Suprapubic skin (tissue), 4 donors: ENCODE results near the gene EHMT2. TPM values are rescaled to one million over a fixed set of nuclear protein-coding genes. Genes with fewer than 3 reads are reported as not detected.
A peak's percentile ranks its signal among the peaks of the same experiment; 100 is the strongest.

Experiments
- DNase-seq, 2 donors: peaks; one replicate each; pipeline ENCODE4 v3.0.0-alpha.2; 2019; ENCODE audit warnings: low spot score in 2 of 2
- H3K27ac ChIP-seq: fragments of 200-600 bp; sonication (generic); one replicate; pipeline ENCODE4 v1.5.1; 2019
- H3K27me3 ChIP-seq: fragments of 200-600 bp; sonication (generic); one replicate; pipeline ENCODE4 v1.5.1; 2019
- H3K36me3 ChIP-seq: fragments of 200-600 bp; sonication (generic); one replicate; pipeline ENCODE4 v1.5.1; 2019
- H3K4me1 ChIP-seq: fragments of 200-600 bp; sonication (generic); one replicate; pipeline ENCODE4 v1.5.1; 2019
- H3K4me3 ChIP-seq: fragments of 200-600 bp; sonication (generic); one replicate; pipeline ENCODE4 v1.5.1; 2019; ENCODE audit warnings: mild to moderate bottlenecking
- H3K9me3 ChIP-seq: fragments of 200-600 bp; sonication (generic); one replicate; pipeline ENCODE4 v1.5.1; 2019
- EP300 ChIP-seq: sonication (generic); formaldehyde crosslinking; IDR thresholded peaks from one replicate; pipeline ENCODE4 v1.6.1; 2017; ENCODE audit warnings: antibody characterized with exemption
- POLR2A ChIP-seq, 2 donors: fragments of 450-650 bp; IDR thresholded peaks; one replicate each; pipeline ENCODE4 v1.6.1; 2017; ENCODE audit warnings: antibody characterized with exemption in 2 of 2, mild to moderate bottlenecking in 2 of 2, moderate library complexity in 2 of 2
- POLR2AphosphoS5 ChIP-seq, 3 donors: sonication (generic); formaldehyde crosslinking; IDR thresholded peaks; one replicate each; pipeline ENCODE4 v1.6.1; 2017; ENCODE audit warnings: antibody characterized with exemption in 3 of 3
- WGBS: methylation state at CpG from one replicate; pipeline ENCODE4 v1.1.5; 2018; 5-methylcytosine and 5-hydroxymethylcytosine counted together
- total RNA-seq, 4 donors: library from RNA; depleted of rRNA; stranded (reverse); fragments of >200 nt; gene quantifications; one replicate each; pipeline ENCODE4 v1.1.0, GENCODE V29; 2016
- TF ChIP-seq, protein P1 (sequence below), 2 donors: fragments of 200-600 bp in 1 of 2; fragments of 450-650 bp in 1 of 2; sonication (generic) in 1 of 2; IDR thresholded peaks; one replicate each; pipeline ENCODE4 v1.5.1; 2016 to 2019; ENCODE audit warnings: antibody characterized with exemption in 2 of 2, mild to moderate bottlenecking in 1 of 2, moderate library complexity in 1 of 2

The EHMT2 gene
- total RNA-seq, 4 donors from 2014 or later = 38.7 to 48.9 (median 42.9) TPM

- H3K27me3 ChIP-seq = no peaks in the 10 kb centered on the region
- H3K4me1 ChIP-seq = no peaks in the 10 kb centered on the region
- DNase-seq = no peak
- TF ChIP-seq, protein P1, sequence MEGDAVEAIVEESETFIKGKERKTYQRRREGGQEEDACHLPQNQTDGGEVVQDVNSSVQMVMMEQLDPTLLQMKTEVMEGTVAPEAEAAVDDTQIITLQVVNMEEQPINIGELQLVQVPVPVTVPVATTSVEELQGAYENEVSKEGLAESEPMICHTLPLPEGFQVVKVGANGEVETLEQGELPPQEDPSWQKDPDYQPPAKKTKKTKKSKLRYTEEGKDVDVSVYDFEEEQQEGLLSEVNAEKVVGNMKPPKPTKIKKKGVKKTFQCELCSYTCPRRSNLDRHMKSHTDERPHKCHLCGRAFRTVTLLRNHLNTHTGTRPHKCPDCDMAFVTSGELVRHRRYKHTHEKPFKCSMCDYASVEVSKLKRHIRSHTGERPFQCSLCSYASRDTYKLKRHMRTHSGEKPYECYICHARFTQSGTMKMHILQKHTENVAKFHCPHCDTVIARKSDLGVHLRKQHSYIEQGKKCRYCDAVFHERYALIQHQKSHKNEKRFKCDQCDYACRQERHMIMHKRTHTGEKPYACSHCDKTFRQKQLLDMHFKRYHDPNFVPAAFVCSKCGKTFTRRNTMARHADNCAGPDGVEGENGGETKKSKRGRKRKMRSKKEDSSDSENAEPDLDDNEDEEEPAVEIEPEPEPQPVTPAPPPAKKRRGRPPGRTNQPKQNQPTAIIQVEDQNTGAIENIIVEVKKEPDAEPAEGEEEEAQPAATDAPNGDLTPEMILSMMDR (IDR thresholded peaks at IDR 0.05) = peak in 1 of 2 donors; percentile 75
- no peak for TF ChIP-seq EP300
- H3K9me3 ChIP-seq = no peaks in the 10 kb centered on the region
- H3K36me3 ChIP-seq = peaks cover 100% of the 10 kb centered on the region
- no peak overlapping the region for H3K27ac ChIP-seq
- WGBS = 74% methylated on average over 26 of the region's 43 CpGs
- no peak overlapping the region for H3K4me3 ChIP-seq
Measured at GRCh38 chr6:31888276-31889258, 8.9 kb downstream of the EHMT2 start.

DNA sequence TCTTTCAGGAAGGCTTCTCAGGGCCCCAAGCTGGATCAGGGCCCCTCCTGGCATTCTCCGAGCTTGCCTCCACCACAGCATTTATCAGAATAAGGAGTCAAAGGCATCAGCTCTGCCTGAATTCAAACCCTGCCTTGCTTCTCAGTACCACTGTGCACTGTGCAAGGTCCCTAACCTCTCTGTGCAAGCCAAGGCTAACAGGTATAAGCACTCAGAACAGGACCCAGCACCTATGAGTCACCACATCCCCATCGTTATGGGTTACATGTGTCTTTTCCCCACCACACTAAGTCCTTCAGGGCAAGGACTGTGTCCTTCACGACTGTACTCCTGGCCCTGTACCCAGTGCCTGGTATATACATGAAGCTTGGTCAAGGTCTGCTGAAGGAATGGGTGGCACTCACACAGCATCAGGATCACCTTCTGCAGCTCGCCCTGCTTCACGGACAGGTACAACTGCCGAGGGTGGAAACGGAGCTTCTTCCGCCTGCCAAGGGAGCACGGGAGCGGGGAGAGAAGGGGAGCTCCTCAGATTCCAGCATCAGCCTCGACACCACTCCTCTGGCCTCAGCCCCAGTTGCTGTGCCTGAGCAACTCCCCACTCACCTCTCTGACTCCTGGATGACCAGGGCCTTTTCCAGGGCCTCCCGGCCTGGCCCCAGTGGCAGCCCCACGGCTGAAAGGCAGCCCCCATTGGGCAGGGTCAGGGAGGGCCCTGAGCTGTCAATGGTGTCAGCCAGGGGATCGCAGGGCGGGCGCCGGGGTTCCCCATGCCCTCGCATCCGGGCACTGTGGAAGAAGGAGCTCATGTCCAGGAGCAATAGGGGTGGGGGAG is 10.1 kb downstream of the EHMT2 start:
- DNase-seq = no peak
- Histone ChIP-seq H3K27me3 (no peaks in the 10 kb centered on the region), H3K27ac (no peak overlapping the region), H3K36me3 (peaks cover 100% of the 10 kb centered on the region), H3K4me3 (no peak overlapping the region), H3K4me1 (no peaks in the 10 kb centered on the region), H3K9me3 (no peaks in the 10 kb centered on the region)
- TF ChIP-seq EP300 = no peak
- TF ChIP-seq, protein P1 (IDR thresholded peaks at IDR 0.05) = no peak
- TF ChIP-seq POLR2A (IDR thresholded peaks at IDR 0.05) = no peak
- no peak for TF ChIP-seq POLR2AphosphoS5 (IDR thresholded peaks at IDR 0.05)
- WGBS = 87% methylated on average over 19 of the region's 19 CpGs

DNA sequence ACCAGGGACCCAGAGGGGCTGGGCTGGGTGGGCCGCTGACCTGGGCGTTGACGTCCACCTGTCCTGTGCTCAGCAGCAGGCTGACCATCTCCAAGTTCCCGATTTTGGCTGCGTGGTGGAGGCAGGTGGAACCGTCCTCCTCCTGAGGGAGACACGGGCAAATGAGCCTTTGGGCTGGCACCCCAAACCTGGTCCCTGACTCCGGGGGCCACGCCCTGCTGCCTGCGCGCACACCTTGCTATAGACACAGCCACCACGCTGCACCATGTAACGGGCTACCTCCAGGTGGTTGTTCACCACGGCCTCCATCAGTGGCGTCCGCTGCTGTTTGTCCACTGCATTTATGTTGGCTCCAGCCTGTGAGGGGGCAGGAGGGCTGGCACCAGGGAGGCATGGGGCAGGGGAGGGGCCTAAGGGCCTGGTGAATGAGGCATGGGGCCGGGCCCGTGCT is 10.9 kb downstream of the EHMT2 start:
- Histone ChIP-seq H3K36me3 (peaks cover 100% of the 10 kb centered on the region), H3K9me3 (no peaks in the 10 kb centered on the region), H3K27me3 (no peaks in the 10 kb centered on the region), H3K27ac (no peak overlapping the region), H3K4me3 (no peak overlapping the region), H3K4me1 (no peaks in the 10 kb centered on the region)
- TF ChIP-seq POLR2AphosphoS5 (IDR thresholded peaks at IDR 0.05) (no peak), EP300 (no peak), POLR2A (IDR thresholded peaks at IDR 0.05) (no peak)
- TF ChIP-seq, protein P1 (IDR thresholded peaks at IDR 0.05) = no peak
- 88% methylated on average over 16 of the region's 18 CpGs for WGBS
- no peak for DNase-seq

DNA sequence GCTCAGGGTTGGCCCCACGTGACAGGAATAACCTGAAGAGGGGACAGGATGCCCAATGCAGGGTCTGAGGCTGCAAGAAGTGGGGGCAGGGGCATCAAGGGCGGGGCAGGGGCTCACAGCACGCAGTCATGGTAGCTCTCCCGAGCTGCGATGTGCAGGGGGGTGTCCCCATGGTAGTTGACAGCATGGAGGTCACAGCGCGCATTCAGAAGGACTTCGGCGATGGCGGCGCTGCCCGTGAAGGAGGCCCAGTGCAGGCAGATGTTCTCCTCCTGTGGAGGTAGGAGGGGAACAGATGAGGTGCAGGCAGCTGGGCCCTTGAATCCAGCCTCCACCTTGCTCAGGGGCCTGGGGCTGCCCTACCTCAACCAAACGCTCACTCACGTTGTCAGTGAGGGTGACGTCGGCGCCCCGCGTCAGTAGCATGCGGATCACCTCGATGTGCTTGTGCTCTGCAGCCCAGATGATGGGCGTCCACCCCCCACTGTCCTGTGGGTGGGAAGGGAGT is 12.9 kb downstream of the EHMT2 start:
- H3K27me3 ChIP-seq = no peaks in the 10 kb centered on the region
- H3K9me3 ChIP-seq = no peaks in the 10 kb centered on the region
- WGBS = 93% methylated on average over 22 of the region's 22 CpGs
- H3K4me1 ChIP-seq = no peaks in the 10 kb centered on the region
- peaks cover 100% of the 10 kb centered on the region for H3K36me3 ChIP-seq
- no peak overlapping the region for H3K27ac ChIP-seq
- no peak for DNase-seq
- H3K4me3 ChIP-seq = no peak overlapping the region
- TF ChIP-seq POLR2A (IDR thresholded peaks at IDR 0.05) = no peak
- no peak for TF ChIP-seq POLR2AphosphoS5 (IDR thresholded peaks at IDR 0.05)
- TF ChIP-seq, protein P1 (IDR thresholded peaks at IDR 0.05) = no peak
- no peak for TF ChIP-seq EP300
